ENCODE measurements around the gene LAMC3.

LAMC3 gene

DNA sequence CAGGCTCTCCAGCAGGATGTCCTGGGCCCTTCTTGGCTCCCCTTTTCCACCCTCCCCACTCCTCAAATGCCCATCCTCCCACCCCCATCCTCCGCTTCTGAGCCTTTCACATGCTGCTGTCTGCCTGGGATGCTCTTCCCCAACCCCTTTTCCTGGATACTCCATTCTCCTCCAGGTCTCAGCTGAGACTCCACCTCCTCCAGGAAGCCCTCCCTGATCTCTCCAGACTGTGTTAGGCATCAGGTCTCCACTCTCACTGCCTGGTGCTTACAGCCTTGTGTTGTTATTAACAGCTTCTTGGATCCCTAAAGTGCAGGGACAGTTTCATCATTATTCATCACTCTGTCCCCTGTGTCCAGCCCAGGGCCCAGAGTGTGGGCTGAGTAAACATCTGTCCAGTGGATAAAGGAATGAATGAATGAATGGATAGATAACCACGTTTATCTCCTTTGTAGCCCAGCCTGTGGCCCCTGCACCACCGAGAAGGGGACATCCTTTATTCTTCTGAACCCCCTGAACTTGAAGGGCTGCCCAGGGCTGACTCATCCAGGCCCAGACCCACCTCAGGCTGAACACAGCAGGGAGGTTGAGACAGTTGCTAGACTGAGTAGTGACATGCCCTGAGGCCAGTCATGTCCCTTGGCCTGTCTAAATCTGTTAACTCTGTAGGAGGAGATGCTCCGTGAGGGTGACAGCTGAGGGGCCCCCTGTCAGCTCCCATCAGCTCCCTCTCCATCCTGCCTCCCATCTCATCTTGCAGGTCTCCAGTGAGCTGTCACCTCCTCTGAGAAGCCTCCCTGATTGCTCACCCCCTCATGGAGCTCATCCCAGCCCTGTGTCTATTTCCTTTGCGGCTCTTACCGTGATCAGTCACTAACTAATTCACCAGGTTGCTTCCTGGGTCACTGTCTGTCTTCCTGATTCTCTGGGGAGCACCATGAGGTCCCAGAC lies 14.6 kb upstream of the LAMC3 start:
- ChIA-PET CTCF (interaction anchor here (1.6 kb wide), 1 partner anchor 13 kb away, joined by 3 read pairs; no protein-coding TSS in a partner anchor), POLR2A (no interaction called here)
- no peak for DNase-seq (ENCODE audit: extremely low spot score)
- TF ChIP-seq, protein P1, sequence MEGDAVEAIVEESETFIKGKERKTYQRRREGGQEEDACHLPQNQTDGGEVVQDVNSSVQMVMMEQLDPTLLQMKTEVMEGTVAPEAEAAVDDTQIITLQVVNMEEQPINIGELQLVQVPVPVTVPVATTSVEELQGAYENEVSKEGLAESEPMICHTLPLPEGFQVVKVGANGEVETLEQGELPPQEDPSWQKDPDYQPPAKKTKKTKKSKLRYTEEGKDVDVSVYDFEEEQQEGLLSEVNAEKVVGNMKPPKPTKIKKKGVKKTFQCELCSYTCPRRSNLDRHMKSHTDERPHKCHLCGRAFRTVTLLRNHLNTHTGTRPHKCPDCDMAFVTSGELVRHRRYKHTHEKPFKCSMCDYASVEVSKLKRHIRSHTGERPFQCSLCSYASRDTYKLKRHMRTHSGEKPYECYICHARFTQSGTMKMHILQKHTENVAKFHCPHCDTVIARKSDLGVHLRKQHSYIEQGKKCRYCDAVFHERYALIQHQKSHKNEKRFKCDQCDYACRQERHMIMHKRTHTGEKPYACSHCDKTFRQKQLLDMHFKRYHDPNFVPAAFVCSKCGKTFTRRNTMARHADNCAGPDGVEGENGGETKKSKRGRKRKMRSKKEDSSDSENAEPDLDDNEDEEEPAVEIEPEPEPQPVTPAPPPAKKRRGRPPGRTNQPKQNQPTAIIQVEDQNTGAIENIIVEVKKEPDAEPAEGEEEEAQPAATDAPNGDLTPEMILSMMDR (IDR thresholded peaks at IDR 0.05; ENCODE audit: control extremely low read depth, extremely low read depth, low read depth, missing control alignments) = no peak

- ChIA-PET POLR2A (no interaction called here), CTCF (no interaction called here)
- TF ChIP-seq, protein P1 (IDR thresholded peaks at IDR 0.05; ENCODE audit: control extremely low read depth, extremely low read depth, low read depth, missing control alignments) = no peak
- no peak for DNase-seq (ENCODE audit: extremely low spot score)
Measured at GRCh38 chr9:130995086-130996011, 13.6 kb upstream of the LAMC3 start.

DNA sequence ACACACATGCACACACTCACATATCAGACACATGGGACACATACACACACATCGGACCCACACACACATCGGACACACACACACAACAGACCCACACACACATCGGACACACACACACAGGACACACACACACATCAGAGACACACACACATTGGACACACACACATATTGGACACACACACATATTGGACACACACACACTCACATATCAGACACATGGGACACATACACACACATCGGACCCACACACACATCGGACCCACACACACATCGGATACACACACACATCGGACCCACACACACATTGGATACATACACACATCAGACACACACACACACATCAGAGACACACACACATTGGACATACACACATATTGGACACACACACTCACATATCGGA lies 12.8 kb upstream of the LAMC3 start:
- POLR2A ChIA-PET = no interaction called here
- CTCF ChIA-PET = interaction anchor here (3.1 kb wide), 1 partner anchor 295 kb away, joined by 20 read pairs; no protein-coding TSS in a partner anchor
- TF ChIP-seq, protein P1 (IDR thresholded peaks at IDR 0.05; ENCODE audit: control extremely low read depth, extremely low read depth, low read depth, missing control alignments) = no peak
- no peak for DNase-seq (ENCODE audit: extremely low spot score)

GRCh38 chr9:130996676-130997394 lies 12.1 kb upstream of the LAMC3 start:
- TF ChIP-seq, protein P1 (IDR thresholded peaks at IDR 0.05; ENCODE audit: control extremely low read depth, extremely low read depth, low read depth, missing control alignments) = no peak
- ChIA-PET POLR2A (no interaction called here), CTCF (interaction anchor here (2.6 to 3.1 kb wide), 2 partner anchors 12 to 296 kb away, joined by 12 to 20 read pairs; no protein-coding TSS in a partner anchor)
- DNase-seq (ENCODE audit: extremely low spot score) = no peak

- POLR2A ChIA-PET = no interaction called here
- TF ChIP-seq, protein P1 (IDR thresholded peaks at IDR 0.05; ENCODE audit: control extremely low read depth, extremely low read depth, low read depth, missing control alignments) = no peak
- CTCF ChIA-PET = interaction anchor here (1.4 to 3.1 kb wide), 5 partner anchors 12 to 296 kb away, joined by 3 to 20 read pairs (median 12); no protein-coding TSS in a partner anchor
- DNase-seq (ENCODE audit: extremely low spot score) = no peak
Measured at GRCh38 chr9:130997395-130997684, 11.6 kb upstream of the LAMC3 start.
